ENCODE data around the gene ARL3.
"Not testable (repeated sequence)": the region's sequence is repeated elsewhere in the genome, so short reads cannot be mapped to it uniquely, and the experiment has no call there.

The ARL3 gene

DNA sequence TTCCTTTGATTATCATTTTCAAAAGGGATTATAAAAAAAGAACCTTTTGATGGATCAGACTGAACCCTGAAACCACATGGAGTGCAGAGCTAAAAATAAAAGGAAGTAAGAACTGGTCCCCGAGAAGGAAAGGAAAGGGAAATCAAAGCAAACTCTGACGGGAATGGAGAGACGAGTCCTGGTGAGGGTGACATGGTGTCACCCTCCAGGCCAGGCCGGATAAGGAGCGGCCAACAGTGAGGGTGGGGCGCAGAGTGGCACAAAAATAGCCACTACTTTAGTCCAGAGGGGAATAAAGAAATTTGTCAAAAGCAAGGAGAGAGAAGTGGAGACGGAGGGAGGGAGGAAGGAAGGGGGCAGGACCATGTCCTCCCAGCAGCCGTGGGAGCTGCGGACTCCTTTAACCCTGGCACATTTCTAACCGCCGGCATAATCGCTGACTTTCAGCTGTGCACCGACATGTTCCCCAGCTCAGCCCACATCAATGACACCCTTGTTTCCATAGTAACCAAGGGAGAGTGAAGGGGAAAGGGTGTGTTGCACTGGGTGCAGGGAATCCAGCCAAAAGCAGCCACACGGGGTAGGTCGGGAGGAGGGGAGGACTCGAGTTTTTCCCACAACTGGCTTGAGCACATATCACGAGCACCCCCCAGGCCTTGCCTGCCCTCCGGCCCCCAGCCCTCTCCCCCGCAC is 40.2 kb downstream of the ARL3 start:
- DNase-seq (ENCODE audit: low read depth, low spot score), result peak; percentile 35

DNA sequence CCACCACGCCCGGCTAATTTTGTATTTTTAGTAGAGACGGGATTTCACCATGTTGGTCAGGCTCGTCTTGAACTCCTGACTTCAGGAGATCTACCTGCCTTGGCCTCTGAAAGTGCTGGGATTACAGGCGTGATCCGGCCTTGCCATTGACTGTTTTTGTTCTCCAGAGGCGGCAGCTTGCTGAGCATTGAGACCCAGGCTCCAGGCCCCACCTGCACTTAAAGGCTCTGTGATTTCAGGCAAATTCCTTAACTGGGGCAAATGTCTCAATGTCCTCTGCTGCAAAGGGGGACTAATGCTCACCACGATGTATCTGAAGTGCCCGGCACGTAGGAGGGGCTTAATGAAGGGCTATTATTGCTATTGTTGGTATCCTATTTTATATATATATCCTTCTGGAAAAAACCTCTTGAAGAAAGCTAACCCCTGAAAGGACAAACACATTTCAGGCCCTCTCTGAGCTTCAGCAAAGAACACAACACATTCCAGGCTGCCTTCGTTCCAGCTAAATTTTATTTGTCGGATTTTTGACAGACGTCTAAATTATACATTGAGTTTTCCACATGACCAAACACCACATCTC is 40.9 kb downstream of the ARL3 start:
- DNase-seq (ENCODE audit: low read depth, low spot score), result no peak

DNA sequence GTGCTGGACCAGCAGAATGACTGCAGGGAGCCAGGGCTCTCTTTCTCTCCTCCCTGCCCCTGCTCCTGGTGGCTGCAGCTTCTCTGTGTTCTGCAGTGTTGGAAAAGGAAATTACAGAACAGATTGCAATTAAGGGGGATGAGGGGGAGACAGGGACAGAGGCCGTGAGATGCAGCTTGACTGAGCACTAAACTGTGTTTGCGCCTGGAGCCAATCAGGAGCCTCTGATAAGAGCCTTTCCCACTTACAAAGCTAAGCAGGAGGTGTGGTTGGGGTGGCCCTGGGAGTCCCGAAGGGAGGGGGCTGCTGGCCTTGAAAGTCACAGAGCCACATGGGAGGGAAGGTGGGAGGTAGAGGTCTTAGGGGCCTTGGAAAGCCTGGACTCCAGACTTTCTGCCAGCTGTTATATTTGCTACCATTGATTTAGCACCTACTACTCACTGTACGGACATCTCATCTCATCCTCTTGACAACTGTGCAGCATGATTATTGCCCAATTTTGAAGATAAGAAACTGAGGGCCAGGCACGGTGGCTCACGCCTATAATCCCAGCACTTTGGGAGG is 43.2 kb downstream of the ARL3 start:
- no peak for DNase-seq (ENCODE audit: low read depth, low spot score)

DNA sequence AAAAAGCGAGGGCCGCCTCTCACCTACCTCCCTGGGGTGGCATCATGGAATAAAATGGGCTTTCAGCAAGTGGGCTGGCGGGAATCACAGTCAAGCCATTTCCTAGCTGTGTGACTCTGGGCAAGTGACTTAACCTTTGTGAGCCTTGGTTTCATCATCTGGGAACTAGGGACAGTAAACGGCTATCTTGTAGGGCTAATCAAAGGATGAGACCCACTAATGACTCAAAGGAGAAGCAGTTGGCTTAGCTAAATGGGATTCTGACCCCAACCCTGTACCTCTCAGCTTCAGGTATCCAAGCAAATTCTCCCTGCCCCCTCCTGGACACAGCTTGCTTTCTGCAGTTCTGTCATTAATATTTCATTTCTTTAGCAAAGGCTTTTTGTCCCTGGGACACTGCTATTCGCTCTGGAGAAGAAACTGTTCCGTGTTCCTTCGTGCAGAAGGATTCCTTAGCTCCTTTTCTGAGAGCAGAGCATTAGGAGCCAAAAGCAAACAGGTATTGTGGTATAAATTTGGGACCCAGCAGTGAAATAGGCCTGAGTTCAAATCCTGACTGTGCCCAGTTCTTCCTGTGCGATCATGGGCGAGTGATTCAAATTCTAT is 44.0 kb downstream of the ARL3 start:
- DNase-seq (ENCODE audit: low read depth, low spot score), result no peak

DNA sequence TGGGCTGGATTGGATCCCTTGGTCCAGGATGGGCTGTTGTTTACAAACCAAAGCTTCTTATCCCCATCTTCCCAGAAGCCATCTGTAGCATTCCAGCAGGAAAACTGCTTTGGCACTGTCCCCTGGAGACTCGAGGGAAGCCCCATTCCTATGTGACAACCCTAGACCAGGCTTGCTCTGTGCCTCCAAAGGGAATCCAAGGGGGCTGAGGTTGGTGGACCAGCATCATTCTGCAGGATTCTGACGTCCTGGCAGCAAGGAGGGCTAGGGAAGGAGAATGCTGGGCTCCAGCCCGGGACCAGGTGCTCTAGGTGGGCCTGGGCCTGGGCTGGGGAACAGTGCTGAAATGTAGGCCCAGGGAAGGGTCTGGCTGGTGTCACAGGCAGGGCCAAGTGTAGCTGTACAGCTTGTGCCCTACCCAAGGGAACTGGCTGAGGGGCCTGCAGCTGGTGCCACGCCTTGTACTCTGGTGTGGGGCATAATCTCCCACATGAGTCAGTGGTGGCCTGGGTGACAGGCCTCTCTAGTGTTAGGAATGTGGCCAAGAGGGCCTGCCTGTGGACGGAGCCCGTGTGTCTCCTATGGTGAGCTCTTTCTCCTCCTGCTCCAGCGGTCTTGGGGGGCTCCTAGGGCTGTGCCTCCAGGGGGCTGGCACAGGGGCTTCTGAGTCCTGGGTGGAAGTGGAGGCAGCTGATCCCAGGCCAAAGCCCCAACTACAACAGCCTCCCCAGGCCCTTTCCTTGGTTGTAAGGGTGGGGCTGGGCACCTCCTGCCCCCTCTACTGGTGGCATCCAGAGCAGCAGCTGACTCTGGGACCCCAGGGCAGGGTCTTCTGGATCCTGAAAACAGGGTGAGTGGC is 44.8 kb downstream of the ARL3 start:
- no peak for DNase-seq (ENCODE audit: low read depth, low spot score)

DNA sequence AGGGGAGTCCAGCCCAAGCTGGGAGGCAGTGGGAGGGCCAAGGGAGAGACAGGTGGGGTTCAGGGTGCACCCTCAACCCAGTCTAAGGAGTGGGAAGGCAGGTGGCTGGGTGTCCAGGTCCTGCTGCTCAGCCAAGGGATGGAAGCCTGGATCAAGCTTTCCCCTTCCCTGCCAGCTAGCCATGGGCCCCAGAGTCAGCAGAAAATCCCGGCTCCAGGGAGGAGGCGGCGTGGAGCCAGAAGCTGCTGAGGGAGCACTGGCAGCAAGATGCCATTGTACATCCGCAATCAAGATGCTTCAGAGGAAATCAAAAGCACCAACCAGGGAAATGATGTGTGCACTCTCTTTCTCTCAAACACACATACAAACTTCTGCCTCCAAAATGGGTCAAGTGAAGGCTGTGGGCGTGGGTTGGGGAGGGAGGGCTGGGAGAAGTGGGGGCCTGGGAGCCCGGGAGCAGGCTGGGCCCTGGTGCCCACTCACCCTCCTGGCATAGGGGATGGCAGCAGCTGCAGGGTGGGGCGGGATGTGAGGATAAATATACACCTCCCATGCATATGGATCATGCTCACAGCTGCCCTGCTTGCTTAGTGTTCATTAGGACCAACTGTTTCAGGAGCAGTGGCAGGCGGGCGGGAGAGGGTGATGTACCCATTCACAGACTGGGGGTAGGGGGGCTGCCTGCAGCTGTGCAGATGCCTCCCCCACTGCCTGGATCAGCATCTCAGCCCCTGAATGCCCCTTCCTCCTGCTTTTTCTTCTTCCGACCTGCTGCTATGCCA is 45.7 kb downstream of the ARL3 start:
- DNase-seq (ENCODE audit: low read depth, low spot score), result no peak

DNA sequence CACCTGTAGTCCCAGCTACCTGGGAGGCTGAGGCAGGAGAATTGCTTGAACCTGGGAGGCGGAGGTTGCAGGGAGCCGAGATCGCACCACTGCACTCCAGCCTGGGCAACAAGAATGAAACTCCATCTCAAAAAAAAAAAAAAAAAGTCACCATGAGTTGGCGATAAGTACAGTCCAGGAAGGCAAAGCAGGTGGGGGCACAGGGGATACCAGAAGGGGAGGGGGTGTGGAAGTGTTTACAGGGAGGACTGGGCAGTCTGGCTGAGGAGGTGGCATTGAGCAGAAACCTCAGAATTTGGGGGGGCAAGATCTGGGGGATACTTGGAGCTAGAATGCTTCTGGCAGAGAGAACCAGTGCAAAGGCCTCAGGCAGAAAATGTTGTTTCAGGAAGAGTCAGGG is 46.8 kb downstream of the ARL3 start:
- DNase-seq (ENCODE audit: low read depth, low spot score), result not testable (repeated sequence)

DNA sequence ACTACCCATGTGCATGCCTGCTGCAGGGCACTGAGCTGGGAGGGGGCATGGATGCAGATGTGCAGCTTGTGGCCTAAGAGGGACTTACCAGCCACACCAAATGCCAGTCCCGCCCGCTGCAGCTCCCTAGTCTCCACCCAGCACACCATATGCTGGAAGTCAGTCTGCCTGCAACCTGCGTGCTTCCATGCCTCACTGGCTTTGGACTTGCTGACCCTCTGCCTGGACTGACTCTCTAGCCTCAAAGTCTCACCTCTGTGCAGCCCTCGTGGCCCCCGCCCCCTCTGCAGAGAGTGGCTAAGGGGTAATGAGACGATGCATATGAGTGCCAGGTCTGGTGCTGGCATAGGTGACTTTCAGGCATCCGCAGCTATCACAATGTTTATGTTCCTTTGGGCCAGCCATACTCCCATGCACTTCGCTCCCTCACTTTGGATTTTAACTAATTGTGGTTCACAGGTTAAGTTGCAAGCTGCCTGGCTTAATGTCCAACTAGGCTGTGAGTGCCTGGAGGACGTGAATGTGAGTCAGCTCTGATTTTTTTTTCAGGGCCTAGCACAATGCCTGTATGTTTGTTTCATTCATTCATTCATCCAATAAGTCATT is 48.2 kb downstream of the ARL3 start:
- no peak for DNase-seq (ENCODE audit: low read depth, low spot score)

DNA sequence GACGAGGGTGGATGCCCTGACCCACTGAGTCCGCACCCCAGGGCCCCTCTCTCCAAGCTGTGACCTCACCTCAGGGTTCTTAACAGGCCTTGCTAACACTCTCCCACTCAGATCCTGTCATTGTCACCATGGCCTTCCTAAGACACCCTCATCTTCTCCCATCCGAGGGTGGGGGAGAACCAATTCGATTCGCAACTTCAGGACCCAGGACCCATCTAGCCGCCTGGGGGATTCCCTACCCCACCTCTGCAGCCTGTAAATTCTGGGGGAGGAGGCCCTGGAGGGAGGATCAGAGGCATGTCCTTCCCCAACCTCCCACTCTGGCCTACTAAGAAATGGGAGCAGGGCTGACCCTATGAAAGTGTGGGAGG is 52.6 kb downstream of the ARL3 start:
- DNase-seq (ENCODE audit: low read depth, low spot score), result no peak

DNA sequence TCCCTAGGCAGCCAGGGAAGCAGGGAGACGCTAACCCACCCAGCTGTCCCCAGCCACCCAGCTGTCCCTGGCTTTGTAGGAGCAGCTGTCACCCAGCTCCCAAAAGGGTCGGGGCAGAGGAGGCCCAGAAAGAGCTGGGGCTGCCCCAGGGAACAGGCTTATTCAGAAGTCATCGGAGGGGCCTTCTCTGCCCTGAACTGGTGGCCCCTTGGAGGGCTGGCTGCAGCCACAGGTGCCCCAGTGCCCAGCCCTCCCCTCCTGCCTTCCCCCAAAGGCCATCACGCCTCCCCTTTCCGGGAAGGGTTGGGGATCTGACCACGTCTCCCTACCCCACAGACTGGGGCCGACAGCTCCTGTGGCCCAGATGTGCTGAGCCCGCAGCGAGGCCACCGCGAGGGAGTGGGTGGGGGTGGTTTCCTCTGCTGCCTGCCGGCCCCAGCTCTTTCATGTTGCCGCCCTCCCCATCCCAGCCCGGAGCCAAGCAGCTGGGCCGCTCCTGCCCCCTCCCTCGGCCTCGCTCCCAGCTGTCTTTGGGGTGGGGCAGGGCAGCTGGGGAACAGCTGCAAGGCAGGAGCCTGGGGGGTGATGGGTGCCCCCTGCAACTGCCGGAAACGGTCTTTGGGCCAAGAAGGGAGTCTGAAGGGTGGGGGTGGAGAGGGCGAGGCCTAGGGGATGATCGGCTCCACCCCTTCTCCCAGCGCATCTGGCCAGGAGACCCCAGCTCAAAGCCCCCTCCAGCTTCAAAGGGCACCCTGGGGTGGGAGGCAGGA is 53.1 kb downstream of the ARL3 start:
- DNase-seq (ENCODE audit: low read depth, low spot score), result no peak

DNA sequence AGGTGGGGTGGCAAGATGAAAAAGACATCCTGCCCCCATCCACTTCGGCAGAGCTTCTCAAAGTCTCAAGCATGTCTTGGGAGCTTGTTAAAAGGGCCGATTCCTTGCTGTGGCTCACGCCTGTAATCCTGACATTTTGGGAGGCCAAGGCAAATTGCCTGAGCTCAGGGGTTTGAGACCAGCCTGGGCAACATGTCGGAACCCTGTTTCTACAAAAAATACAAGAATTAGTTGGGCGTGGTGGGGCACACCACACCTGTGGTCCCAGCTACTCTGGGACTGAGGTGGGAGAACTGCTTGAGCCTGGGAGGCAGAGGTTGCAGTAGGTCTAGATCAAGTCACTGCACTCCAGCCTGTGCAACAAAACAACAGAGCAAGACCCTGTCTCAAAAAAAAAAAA is 55.4 kb downstream of the ARL3 start:
- no peak for DNase-seq (ENCODE audit: low read depth, low spot score)

DNA sequence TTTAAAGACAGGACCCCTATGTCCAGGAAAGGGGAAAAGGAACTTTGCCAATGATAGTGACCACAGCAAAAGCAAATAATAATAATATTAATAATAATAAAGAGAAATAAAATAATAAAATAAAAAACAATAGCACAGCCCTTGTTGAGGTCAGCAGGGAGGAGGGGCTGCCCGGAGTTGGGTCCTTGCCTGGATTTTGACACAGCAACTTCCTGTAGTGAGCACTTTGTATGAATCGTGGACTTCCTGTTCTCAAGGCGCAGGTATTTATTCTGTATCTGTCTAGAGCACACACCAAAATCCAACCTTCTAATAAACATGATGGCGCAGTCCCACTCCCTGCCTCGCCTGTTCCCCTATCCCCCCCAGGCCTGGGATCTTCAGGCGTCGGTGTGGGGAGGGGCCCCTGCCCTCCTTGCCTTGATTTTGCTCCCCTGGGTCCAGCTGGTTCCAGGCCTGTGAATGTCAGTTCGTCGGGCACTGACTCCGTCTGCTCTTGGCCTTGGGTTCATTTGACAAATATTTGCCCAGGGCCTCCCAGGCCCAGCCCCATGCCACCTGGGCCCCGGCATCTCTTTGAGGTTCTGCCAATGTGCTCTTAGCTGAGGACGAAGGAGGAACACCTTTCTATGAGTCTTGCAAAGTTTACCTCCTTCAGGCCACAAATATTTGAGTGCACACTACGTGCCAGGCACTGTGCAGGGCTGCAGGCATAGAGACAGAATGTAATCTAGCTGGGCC is 56.0 kb downstream of the ARL3 start:
- DNase-seq (ENCODE audit: low read depth, low spot score), result no peak

DNA sequence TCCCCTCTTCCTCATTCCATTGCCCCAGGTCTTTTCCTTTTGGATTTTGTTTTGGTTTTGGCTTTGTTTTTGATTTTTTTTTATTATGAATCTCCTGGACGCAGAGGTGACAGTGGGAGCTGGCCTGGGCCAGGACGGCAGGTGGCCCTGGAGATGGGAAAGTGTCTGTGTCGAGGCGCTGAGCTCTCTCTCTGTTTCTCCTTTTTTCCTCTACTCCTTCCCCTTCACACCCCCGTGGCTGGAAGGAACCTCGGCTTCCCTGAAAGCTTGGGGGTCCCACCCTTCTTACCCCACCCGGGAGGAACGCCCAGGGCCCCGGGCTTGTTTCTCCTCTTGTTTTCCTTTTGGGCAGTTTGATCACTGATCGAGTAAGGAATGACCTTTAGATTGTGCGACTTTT is 56.7 kb downstream of the ARL3 start:
- no peak for DNase-seq (ENCODE audit: low read depth, low spot score)

DNA sequence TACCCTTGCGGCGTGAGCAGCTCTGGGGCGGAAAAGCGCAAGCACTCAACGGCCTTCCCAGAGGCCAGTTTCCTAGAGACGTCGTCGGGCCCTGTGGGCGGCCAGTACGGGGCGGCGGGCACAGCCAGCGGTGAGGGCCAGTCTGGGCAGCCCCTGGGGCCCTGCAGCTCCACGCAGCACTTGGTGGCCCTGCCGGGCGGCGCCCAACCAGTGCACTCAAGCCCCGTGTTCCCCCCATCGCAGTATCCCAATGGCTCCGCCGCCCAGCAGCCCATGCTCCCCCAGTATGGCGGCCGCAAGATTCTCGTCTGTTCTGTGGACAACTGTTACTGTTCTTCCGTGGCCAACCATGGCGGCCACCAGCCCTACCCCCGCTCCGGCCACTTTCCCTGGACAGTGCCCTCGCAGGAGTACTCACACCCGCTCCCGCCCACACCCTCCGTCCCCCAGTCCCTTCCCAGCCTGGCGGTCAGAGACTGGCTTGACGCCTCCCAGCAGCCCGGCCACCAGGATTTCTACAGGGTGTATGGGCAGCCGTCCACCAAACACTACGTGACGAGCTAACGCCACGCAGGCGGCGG is 57.3 kb downstream of the ARL3 start:
- DNase-seq (ENCODE audit: low read depth, low spot score), result no peak

DNA sequence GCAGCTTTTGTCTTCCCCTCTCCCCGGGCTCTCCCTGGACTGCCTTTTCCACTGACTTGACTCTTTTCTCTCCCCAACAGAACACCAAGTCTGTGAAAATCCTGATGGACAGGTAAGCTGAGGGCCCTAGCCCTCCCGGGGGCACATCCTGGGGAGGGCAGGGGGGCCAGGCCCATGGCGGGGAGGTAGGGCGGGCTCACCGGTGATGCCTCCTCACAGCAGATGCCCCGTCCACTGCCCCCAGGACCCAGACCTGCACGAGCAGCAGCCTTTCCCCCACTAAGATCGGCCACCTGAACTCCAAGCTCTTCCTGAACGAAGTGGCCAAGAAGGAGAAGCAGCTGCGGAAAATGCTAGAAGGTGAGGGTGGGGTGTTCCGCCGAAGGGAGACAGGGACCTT is 58.2 kb downstream of the ARL3 start:
- DNase-seq (ENCODE audit: low read depth, low spot score), result no peak

DNA sequence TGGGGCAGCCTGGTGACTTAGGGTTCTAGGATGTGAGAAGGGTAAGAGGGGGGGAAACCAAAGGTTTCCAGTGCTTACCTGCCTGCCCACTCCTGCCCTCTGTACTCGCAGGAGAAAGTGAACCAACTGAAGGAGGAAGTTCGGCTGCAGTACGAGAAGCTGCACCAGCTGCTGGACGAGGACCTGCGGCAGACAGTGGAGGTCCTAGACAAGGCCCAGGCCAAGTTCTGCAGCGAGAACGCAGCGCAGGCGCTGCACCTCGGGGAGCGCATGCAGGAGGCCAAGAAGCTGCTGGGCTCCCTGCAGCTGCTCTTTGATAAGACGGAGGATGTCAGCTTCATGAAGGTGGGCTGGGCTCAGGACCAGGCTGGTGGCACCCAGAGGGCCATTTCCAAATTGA is 59.2 kb downstream of the ARL3 start:
- no peak for DNase-seq (ENCODE audit: low read depth, low spot score)

DNA sequence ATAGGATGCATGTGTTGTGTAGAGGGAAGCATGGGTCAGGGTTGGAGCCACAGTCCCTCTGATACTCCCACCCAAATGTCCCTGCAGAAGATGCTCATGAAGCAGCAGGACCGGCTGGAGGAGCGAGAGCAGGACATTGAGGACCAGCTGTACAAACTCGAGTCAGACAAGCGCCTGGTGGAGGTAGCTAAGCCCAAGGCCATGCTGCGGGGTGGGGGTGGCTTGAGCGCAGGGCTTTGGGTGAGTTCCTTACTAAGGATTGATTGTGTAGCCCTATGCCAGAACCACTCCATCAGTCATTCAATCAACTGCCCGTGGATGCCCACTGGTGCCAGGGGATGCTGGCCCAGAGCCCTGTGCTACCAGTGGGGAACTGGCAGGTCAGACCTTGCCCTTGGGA is 59.6 kb downstream of the ARL3 start:
- DNase-seq (ENCODE audit: low read depth, low spot score), result no peak

DNA sequence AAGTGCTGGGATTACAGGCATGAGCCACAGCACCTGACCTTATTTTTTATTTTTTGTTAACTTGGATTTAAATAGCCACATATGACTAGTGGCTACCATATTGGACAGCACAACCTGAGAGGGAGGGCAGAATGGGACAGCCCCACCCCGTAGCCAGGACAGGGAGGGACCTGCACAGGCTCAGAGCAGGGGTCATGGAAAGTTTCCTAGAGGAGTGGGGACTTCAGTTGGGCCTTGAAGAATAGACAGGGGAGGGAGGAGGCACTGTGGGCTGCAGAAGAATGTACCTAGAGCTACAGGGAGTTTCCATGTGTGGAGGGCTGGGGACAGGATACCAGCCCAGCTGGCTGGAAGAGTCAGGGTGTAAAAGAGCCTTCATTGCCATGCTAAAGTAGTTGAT is 61.1 kb downstream of the ARL3 start:
- DNase-seq (ENCODE audit: low read depth, low spot score), result no peak

Data from smooth muscle cell of the brain vasculature (primary cell).